HG03439 (cell line): ENCODE data around the gene ATL2.
"Not testable (repeated sequence)": the region's sequence is repeated elsewhere in the genome, so short reads cannot be mapped to it uniquely, and the experiment has no call there.

Experiments used
- ATAC-seq: cut with Tn5 transposase; IDR thresholded peaks from one replicate; pipeline ENCODE4 v1.9.1; 2021; ENCODE audit warnings: mild to moderate bottlenecking, moderate library complexity; ENCODE audit not compliant: unreplicated experiment

Gene ATL2

DNA sequence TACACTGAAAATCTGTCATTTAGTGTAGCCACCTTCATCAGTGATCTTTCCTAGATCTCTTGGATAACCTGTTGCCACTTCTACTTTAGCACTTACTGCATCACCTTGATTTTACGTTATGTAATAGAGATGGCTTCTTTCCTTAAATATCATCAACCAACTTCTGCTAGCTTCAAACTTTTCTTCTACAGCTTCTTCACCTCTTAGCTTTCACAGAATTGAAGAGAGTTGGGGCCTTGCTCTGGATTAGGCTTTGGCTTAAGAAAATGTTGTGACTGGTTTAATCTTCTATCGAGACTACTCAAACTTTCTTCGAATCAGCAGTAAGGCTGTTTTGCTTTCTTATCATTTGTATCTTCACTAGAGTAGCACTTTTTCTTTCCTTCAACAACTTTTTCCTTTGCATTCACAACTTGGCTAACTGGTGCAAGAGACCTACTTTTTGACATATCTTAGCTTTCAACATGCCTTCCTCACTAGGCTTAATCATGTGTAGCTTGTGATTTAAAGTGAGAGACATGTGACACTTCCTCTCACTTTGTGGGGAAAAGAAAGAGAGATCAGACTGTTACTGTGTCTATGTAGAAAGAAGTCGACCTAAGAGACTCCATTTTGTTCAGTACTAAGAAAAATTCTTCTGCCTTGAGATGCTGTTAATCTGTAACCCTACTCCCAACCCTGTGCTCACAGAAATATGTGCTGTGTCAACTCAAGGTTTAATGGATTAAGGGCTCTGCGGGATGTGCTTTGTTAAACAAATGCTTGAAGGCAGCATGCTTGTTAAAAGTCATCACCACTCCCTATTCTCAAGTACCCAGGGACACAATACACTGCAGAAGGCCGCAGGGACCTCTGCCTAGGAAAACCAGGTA lies 99.6 kb downstream of the ATL2 start:
- ATAC-seq, result no peak

DNA sequence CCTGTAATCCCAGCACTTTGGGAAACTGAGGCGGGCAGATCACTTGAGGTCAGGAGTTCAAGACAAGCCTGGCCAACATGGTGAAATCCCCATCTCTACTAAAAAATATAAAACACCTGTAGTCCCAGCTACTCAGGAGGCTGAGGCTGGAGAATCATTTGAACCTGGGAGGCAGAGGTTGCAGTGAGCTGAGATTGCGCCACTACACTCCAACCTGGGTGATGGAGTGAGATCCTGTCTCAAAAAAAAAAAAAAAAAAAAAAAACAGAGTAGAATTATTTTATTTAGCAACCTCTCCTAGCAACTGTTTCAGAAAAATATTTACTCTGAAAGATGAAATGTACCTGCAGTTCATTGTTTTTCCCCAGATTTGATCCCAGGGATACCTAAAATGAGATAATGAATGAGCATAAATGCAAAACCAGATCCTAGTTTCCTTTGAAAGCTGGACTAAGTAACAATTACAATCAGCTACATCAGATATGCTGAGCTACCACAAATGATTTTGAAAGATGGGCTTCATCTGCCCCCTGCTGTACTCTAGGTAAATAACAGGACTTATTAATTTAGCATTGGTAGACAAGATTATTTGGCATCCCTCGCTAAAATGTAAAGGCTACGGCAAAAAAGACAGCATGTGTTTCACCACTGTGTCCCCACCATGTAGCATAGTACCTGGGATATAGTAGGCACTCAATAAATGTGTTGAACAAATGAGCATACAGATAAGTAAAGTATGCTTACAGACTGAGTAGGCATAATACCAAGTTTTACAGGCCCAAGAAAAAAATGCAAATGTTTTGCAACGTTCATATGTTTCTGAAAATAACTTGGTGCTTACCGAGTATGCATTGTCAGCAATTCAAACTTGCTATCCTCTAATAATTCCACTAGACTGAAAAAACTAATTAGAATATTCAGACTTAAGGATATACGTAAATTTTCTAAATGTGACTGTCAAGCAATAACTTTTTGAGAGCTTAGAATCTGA lies 102.5 kb downstream of the ATL2 start:
- no peak for ATAC-seq

DNA sequence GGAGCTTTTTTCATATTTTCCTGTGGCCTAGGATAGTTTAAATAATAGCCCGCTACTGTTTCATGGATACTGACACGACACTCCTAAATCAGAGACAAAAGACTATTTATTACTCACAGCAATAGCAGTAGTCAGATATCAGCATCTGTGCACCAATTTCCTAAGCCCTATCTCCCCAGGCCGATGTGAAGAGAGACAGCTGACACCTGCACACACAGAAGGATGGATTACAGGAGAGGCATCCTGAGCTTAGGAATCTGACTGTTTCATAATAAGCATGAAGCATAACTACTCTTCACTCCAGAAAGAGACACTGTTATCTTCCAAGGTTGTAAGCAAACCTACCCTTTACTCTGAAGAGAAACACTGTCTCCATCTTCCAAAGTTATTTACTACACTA lies 105.4 kb downstream of the ATL2 start:
- ATAC-seq, result no peak

DNA sequence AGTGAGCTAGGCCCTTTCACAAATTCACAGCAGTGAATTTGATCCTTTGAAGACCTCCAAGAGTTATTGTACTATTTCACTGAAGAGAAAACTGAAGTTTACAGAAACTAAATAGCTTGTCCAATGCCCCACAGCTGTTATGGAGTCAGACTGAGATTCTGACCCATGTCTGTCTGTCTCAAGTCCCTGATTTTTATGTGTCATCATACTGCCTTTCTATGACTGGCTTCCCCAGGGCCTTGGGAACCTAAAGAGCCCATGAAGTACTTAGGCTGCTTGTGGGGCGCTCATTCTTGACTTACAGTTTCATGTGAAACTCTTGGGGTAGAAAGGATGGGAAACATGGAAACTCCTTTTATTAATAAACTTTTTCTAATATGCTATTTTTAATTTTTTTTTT lies 107.7 kb downstream of the ATL2 start:
- no peak for ATAC-seq

DNA sequence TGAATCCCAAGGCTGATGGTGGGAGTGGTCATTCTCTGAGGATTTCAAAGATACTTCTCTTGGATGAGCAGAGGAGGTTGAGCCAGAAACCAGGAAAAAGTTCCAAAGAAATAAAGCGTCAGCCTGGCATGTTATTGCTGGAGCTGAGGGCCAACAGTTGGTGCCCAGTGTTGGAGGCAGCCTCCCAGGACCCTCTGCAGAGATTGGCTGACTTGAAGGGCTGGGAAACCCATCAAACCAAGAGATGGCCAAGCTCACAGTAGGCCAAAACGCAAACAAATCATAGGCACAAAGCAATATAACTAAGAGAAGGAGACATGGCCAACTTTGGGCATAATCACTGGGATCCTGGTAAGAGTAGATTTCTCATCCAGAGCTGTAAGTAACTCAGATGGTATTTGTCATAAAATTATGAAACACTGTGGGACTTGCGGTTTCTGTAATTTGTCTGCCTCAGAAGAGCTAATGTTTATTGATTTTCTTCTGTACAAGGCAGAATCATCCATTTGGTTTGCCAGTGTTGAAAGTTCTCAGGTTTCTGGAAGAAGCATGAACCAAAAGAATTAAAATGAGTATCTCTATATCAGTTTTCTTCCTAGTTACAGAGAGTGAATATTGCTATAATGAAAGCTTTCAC lies 108.3 kb downstream of the ATL2 start:
- ATAC-seq, result no peak

DNA sequence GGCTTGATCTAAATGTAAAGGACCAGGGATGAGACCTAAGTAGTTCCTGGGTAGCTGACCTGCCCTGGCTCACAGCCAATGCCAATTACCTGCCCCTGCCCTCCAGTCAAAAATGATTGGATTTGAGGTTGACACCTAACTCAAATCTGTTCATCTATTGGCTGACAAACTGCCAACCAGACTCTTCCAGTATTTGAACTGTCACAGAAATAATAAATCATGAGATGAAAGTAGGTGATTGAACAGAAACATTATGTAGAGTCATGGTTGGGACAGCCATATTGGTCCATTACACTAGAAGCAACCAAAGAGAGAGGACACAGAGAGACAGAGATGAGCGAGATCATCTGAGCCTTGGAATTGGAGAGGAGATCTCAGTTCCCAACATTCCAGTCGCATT lies 109.1 kb downstream of the ATL2 start:
- ATAC-seq, result no peak

DNA sequence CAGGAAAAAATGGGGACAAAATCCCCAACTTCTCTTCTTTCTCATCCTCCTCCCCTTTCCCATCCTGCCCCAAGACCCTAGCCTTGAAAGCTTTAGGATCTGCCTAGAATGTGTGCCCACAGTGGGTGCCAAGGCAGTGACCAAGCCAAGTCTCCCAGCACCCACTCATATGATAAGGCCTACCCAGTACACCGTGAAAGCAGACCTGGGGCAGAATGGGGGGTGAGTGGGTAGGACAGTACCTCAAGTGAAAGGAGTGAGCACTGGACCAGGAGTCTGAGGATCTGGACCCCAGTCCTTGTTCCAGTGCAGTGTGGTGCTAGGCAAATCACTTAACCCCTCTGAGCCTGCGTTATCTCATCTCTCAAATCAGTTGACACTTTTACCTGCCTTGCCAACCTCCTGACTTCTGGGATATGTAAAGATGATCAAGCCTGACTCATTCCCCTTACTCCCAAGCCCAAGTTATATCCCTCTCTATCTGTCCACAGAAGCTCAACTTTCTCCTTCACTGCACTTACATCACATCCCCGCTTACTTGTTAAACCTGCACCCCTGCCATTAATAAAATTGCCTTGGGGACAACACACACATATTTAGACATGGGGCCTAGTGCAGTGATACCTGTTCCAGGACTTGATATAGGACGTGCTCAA lies 109.7 kb downstream of the ATL2 start:
- ATAC-seq, result no peak

DNA sequence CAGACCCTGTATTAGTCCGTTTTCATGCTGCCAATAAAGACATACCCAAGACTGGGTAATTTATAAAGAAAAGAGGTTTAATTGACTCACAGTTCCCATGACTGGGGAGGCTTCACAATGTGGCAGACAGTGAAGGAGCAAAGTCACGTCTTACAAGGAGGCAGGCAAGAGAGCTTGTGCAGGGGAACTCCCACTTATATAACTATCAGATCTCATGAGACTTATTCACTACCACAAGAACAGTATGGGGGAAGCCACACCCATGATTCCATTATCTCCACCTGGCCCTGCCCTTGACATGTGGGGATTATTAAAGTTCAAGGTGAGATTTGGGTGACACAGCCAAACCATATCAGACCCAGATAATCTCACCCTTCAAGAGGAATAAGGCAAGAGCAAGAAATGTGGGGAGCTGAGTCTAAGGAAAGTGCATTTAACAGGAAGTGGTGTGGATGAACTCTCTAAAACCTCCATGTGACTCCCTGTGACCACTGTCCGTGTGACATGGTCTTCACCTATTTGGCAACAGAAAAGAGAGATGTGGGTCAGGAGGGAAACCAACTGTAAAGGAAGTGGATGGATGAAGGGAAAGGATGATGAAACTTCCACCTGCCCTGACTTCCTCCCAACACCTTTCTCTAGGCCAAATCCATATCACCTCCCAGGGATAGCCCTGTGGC lies 110.6 kb downstream of the ATL2 start:
- no peak for ATAC-seq

DNA sequence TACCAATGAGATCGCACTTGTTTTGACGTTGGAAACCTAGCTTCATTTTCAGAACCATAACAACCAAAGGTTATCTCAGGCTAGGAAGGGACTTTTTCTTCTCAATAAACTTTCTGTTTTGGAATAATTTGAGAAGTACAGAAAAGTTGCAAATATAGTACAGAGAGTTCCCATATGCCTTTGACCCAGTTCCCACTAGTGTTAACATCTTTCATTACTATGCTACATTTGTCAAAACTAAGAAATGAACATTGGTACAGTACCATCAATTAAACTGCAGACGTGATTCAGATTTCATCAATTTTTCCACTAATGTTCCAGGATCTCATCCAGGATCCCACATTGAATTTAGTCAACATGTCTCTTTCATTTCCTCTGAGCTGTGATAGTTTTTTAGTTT lies 111.6 kb downstream of the ATL2 start:
- ATAC-seq, result no peak

DNA sequence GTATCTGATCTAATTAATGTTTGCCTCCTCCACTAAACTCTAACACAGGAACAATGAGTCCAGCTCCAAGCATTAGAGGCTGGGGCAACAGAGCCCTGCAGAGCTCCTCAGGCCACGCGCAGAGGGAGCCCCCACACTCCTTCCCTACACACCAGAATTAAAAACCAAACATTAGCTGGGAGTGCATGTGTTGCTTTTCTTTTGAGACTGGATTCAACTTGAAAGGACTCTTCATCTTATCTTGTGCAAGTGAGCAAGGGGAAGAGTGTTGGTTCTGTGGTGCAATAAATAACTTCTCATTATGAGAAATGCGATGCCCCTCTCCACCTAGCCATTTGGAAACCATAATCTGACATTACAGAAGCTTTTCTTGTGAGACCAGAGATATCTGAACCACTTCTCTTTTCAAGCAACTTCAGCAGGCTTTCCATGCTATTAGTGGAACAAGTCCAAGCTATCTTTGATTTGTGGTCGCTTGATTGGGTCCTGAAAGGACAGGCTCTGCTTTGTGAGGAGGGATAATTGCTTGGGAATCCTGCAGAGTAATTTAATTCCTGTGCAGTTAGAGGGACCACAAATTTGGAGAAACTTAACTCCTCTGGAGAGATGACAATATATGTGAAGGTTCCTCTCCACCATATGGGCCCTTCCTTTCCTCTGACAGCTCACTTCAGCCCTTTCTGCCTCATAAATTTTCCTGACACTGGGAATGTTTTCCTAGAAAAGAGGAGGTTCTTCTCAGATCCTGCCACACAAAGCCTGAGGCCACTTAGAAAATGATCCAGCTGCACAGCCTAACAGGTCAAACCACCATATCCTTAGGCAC lies 112.5 kb downstream of the ATL2 start:
- no peak for ATAC-seq

DNA sequence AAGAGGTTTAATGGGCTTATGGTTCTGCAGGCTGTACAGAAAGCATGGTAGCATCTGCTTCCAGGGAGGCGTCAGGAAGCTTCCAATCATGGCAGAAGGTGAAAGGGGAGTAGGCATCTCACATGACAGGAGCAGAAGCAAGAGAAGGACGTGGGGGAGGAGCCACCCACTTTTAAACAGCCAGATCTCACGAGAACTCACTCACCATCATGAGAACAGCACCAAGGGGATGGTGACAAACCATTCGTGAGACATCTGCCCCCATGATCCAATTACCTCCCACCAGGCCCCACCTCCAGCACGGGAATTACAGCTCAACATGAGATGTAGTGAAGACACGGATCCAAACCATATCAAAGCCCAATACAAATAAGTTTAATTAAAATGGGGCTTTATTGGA lies 113.8 kb downstream of the ATL2 start:
- no peak for ATAC-seq

DNA sequence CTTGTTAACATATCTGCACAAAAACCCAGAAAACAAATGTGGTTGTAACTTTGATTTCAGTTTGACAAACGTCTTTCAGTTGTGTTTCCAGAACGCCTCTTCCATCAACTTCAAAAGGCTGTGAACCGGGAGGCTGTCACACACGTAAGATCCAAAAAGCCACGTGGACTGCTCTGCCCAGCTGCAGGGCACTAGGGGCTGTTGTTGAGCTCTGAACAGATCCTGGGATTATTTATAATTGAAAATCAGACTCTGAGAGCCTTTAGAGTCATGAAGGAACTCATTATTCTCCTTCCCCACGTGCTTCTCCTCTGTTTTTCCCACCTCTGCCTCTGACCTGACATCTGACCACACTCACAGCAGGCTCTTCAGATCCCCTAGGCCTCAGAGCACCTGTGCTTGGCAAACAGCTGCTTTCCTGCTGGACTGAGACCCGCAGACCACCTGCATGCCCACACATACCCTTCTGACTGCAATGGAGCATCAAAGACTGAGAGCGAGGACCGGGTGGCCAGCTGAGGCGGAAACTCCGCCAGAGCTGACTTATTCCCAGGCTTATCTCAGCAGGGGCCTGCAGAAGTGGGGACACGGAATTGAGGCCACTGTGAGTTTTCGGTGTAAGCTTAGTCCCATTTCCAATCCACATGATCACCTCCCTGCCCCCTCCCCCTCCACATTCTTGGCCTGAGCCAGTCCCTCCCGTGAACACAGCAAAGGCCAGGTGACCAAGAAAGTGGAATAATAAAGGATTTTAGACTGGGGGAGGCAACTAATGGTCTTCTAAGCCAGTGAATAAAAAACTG lies 114.8 kb downstream of the ATL2 start:
- ATAC-seq, result peak; percentile 60

DNA sequence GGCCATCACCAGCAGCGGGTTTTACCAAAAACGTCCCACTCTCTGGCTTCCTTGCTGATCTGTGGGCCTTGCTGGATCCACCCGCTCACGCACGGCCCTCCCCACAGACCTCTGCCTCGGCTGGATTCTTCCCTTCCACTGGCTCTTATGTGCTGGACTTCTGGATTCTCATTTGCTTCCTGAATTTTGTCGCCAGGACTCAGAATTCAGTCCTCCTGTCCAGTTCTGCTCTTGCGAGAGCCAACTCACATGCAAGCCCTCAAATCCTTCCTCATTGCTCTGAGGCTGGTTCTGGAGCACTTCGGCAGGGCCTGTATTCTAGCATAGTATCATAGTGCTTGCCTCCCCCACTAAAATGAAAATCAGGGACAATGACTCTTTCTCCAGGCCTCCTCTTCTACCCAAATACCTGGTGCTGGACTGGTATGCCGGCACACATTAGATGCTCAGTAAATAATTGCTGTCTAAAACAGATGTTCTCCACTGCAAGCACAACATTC lies 115.5 kb downstream of the ATL2 start:
- no peak for ATAC-seq

DNA sequence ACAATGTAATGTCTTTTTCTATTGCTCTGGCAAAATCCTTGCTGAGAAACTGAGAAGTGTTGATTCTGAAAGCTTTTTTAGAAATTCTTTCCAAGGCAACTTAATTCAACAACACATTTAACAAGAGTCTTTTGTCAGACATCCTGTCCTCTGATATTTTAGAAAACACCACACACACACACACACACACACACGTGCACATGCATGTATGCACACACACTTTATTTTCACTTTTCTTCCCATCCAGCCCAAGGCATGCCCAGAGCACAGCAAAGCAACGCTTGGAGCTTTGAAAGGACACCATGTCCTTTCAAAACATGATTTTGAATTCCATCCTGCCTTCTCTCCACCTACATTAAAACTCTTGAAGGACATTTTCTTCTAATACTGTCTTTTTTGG lies 116.1 kb downstream of the ATL2 start:
- ATAC-seq, result no peak

DNA sequence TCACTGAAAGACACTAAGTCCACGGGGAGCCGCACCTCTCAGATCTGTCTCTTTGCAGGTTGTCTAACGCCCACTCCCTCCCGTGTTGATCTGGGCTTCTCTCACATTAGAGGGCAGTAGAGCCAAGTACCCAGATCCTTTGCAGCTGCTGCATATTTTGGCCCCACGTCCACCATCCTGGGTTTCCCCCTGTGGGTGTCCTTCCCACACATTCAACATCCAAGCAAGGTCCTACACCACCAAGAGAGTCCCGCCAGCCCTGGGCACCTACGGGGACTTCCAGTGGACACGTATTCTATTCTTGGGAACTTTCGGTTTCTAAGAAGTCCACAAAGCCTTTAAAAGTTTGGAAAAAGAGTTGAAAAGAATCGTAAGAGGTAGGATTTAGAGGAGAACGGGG lies 116.6 kb downstream of the ATL2 start:
- no peak for ATAC-seq

DNA sequence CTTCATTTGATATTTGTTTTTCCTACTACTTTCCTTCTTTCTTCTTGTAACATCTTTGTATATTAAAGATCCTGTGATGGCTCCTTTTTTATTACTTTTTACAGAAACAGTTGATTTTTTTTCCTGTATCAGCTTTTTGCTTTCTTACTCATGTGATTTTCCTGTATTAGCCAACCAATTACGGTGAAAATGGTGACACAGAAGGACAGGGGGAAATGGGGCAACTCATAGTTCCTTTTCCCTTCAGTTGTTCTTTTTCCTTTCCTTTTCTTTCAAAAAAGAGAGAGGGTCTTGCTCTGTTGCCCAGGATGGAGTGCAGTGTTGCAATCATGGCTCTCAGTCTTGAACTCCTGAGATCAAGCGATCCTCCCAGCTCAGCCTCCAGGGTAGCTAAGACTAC lies 117.8 kb downstream of the ATL2 start:
- ATAC-seq, result no peak

DNA sequence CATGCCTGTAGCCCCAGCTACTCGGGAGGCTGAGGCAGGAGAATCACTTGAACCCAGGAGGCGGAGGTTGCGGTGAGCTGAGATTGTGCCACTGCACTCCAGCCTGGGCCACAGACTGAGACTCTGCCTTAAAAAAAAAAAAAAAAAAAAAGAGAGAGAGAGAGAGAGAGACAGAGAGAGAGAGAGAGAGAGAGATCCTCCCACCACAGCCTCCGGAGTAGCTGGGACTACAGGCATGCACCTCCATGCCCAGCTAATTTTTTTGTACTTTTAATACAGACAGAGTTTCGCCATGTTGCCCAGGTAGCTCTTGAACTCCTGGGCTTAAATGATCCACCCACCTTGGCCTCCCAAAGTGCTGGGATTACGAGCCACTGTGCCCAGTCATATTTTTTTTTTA lies 119.4 kb downstream of the ATL2 start:
- not testable (repeated sequence) for ATAC-seq

DNA sequence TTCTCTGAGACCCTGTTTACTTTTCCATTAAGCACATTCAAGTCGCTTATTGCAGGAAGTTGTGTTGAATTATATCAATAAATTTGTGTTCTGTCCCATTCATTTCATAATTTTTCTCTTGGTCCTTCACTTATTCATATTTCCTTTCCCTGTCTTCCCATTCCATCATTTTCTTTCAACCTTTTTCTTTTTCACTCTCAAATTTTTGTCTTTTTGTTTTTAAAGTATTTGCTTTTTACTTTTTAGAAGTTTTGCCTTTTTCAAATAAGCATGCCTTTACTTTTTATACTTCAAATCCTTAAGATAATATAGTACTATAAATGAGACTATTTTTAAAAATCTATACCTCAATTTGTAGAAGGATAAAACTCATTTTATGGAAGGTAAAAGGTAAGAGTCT lies 120.5 kb downstream of the ATL2 start:
- no peak for ATAC-seq
